Kasumi-1 (cell line): ENCODE measurements around the gene DENND4C.

ENCODE experiments used
- DNase-seq, 2 experiments: peaks; one replicate each; lab custom pipeline; 2025; lab: John Stamatoyannopoulos, UW

DENND4C gene

DNA sequence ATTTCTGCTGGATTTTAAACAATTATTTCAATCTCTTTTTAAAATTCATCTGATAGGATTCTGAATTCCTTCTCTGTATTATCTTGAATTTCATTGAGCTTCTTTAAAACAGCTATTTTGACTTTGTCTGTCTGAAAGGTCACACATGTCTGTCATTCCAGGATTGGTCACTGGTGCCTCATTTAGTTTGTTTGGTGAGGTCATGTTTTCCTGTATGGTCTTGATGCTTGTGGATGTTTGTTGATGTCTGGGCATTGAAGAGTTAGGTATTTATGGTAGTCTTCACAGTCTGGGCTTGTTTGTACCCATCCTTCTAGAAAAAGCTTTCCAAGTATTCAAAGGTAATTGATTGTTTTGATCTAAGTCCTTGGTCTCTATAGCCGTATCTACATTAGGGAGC lies 39.1 kb downstream of the DENND4C start:
- no peak for DNase-seq

DNA sequence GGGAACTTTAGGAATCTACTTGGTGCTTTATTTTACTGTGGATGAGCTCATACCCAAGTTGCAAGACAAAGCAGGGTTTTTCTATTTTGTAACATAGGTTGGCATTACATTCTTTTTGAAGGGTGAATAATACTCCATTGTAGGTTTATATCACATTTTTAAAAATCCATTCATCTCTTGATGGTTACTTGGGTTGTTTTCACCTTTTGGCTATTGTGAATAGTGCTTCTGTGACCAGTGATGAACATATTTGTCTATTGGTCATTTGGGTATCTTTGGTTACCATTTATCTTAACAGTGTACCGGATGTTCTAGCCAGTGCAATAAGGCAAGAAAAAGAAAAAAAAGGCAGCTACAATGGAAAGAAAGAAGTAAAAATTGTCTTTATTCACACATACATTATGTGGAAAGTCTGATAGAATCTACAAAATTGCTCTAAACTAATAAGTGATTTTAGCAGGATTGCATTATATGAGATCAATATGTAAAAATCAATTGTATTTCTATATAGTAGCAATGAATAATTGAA lies 40.0 kb downstream of the DENND4C start:
- DNase-seq, result no peak

DNA sequence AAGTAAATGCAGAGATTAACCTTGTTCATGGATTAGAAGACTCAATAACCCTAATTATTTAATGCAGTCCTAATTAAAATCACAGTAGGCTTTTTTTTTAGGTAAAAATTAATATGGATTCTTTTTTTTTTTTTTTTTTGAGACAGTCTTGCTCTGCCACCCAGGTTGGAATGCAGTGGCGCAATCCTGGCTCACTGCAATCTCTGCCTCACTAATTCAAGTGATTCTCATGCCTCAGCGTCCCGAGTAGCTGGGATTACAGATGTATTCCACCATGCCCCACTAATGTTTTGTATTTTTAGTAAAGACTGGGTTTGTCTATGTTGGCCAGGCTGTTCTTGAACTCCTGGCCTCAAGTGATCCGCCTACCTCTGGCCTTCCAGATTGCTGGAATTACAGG lies 40.6 kb downstream of the DENND4C start:
- no peak for DNase-seq

DNA sequence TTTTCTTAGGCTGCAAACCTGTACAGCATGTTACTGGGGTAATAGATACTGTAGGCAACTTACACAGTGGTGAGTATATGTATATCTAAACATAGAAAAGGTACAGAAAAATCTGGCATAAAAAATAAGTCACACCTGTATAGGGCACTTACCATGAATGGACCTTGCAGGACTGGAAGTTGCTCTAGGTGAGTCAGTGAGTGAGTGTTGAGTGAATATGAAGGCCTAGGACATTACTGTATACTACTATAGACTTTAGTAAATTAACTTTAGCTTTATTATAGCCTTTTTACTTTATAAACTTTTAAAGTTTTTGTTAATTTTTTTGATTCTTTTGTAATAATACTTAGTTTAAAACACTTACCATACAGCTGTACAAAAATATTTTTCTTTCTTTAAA lies 51.3 kb downstream of the DENND4C start:
- DNase-seq, result no peak

DNA sequence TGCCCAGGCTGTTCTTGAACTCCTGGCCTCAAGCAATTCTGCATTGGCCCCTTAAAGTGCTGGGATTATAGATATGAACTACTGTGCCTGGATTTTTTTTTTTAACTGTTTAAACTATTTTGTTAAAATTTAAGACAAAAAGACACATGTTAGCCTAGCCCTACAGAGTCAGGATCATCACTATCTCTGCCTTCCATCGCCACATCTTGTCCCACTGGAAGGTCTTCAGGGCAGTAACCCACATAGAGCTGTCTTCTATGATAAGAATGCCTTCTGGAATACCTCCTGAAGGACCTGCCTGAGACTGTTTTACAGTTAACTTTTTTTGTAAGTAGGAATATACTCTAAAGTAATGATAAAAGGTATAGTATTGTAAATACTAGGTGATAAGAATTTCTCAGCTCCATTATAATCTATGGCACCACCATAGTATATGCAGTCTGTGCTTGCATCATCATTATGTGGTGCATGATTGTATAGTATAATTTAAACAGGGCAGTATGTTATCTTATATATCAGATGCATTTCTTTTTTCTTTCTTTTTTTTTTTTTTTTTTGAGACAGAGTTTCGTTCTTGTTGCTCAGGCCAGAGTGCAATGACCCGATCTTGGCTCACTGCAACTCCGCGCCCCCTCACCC lies 52.7 kb downstream of the DENND4C start:
- DNase-seq, result no peak

DNA sequence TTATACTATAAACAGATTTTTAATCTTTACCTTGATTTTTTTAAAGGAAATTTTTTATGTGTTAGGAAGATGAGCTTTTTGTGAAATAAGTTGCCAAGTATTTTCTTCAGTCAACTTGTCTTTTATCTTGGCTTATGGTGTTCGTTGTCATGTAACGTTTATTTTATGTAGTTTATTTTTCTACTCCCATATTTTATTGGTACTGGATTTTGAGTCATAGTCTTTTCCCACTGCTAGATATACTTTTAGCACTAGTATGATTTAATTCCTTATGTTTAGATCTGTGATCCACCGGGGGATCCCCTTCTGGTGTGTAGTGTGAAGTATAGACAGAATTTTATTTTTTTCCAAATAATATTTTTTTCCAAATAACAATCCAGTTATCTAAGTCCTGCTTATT lies 54.2 kb downstream of the DENND4C start:
- no peak for DNase-seq

DNA sequence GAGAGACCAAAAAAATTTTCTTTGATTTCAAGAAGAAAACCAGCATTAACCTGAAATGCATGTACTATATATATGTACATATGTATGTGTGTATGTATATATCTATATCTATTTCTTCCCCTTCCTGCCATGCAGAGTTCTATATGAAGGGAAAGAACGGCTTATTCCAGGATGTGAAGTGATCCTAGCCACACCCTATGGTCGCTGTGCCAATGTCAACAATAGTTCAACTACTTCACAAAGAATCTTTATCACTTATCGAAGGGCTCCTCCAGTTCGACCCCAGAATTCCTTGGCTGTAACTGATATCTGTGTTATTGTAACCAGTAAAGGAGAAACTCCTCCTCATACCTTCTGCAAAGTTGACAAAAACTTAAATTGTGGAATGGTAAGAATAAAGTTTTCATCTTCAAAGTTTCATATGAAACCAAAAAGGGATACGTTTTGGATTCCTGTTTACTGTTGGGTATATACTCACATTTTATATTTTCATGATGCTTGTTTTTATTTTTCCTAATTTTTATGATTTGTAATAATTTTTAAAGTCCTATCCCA lies 56.2 kb downstream of the DENND4C start:
- no peak for DNase-seq

DNA sequence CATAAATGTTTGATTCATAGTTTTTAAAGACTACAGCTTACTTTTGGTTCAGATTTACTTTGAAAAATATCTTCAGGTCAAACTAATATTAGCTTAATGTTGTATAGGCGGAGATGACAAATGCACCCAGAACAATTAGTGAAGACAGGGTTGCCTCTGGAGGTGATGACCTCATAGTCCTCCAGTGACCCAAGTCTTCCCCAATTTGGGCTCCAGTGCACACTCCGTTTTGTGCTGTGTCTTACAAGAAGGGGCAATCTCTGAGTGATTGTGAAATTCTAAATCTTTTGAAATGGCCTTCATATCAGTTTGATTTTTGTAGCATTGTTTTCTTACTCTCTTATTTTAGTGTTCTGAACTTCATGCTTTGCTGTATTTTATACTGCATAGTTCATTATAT lies 57.6 kb downstream of the DENND4C start:
- no peak for DNase-seq

DNA sequence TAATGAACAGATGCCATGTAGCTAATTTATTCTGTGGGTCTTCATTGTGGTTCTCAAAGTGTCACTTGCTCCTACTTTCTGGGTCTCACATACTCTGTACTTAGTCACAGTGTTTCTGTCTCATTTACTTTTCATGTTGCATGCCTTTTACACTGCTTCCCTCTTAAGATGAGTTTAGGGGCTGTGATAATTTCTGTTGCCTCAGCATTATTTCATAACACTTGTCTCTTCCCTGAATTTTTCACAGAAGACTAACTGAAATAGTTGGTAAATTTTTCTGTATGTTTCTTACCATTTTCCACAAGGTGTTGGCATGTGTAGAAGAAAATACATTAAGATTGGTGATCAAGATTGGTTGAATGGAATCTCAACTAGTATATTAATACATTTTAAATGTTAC lies 59.6 kb downstream of the DENND4C start:
- no peak for DNase-seq

DNA sequence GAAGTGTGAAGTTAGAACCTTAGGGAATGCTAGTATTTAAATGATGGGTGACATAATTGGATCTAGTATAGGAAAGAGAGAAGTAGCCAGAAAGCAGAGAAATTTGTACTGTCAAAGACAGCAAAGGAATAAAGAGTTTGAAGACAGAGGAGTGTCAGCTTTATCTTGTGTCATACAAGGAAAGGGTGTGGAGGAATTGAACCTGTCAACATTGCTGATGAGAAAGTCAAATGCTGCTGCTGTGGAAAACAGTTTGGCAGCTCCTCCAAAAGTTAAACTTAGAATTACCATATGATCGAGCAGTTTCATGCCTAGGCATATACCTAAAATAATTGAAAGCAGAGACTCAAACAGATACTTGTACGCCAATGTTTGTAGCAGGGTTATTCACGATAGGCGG lies 63.7 kb downstream of the DENND4C start:
- DNase-seq, result no peak

DNA sequence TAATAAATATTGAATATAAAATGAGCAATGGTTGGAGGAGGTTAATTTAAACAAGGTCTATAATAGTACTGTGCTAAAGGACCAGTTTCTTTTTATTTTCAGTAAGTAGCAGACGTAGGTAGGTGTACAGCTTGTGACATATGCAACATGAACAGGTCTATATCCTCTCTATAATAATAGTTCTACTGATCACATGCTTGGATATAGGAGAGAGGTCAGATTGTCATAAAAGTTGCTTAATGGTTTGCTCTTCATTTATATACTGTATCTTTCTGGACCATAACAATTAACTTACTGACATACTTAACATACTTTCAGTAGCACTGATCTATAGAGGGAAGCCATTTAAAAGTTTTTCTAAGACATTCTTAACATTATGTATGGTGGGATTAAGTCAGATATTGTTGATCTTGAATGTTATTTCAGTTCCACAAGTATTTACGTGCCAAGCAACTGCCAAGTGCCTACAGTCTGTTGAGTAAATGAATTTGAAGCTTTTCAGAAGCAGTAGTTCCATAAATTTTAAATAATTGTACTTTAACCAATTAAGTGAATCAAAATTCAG lies 68.0 kb downstream of the DENND4C start:
- no peak for DNase-seq

DNA sequence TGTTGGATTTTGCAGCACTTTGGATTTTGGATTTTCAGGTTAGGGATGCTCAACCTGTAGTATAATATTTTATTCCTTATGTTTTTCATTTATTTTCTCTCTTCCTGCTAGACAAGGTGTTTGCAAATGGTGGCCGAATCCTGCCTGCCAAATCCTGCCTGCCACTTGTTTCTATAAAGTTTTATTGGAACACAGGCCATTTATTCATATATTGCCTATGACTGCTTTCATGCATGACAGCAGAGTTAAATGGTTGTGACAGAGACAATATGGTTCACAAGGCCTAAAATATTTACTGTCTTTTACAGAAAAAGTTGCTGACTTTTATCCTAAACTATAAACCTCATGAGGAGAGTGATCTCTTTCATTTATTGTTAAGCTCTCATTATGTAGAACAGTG lies 72.7 kb downstream of the DENND4C start:
- no peak for DNase-seq

DNA sequence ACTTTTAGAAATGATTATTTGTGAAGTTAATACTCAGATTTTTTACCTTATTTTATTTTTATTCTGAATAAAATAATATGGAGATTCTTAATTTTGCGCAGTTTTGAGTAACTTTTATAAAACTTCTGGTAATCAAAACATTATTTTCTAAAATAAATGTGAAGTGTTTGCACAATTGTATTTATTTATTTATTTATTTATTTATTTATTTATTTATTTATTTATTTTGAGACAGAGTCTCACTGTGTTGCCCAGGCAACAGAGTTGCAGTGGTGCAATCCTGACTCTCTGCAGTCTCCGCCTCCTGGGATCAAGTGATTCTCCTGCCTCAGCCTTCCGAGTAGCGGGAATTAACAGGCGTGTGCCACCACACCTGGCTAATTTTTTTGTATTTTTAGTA lies 76.1 kb downstream of the DENND4C start:
- DNase-seq, result no peak

DNA sequence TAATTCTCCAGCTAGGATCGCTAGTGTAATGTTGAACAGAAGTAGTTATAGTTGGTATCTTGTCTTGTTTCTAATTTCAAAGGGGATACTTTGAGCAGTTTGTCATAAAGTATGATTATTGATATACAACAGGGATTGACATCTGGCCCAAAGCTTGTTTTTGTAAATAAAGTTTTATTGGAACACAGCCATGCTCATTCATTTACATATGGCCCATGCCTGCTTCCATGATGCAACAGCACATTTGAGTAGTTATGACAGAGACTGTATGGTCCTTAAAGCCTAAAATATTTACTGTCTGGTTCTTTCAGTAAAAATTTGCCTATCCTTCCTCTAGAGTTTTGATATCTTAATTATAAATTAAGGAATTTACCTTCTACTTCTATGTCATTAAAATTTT lies 79.8 kb downstream of the DENND4C start:
- no peak for DNase-seq

DNA sequence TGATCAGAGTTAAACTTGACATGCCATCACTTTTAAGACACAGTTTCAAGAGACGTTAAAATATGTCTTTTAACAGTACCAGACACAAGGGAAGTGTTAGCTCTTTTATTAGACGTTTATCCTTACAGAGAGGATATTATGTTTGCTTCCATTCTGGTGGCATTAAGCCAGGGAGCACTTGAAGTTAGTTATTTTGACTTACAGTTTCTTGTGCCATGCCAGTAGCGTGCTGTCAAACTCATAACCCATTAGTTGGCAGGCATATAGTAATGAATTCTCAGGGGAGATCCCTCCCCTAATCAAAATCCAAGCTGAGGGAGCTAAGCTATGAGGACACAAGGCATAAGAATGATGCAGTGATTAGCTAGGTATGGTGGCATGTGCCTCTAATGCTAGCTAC lies 83.1 kb downstream of the DENND4C start:
- no peak for DNase-seq

DNA sequence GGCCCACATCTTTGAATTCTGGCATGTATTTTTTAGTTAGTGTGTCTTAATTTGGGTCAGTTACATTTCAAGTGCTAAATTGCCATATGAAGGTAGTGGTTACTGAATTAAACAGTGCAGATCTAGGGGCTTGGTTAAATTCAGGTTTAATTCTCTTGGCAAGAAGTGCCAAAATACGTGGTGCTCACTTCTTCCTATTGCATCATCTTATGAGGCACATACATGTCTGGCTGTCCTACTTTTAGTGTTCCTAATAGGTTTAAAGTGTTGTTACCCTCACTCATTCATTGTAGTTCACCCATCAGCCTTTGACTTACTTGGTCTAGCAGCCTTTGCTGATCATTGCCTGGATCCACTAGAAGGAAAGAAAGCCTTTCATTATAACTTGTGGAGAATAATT lies 90.0 kb downstream of the DENND4C start:
- DNase-seq, result no peak

DNA sequence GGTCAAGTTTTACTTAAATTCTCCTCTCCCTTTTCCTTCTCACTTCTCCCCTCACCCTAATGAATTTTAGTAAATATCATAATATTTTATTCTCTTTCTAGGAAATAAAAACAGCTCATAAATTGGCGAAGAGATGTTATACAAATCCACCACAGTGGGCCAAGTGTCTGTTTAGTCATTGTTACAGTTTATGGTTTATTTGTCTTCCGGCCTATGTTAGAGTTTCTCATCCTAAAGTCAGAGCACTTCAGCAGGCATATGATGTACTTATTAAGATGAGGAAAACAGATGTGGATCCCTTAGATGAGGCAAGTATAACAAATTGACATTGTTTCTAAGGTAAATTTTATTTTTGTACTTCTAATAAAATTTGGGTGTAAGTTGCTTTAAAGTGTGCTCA lies 101.4 kb downstream of the DENND4C start:
- no peak for DNase-seq

DNA sequence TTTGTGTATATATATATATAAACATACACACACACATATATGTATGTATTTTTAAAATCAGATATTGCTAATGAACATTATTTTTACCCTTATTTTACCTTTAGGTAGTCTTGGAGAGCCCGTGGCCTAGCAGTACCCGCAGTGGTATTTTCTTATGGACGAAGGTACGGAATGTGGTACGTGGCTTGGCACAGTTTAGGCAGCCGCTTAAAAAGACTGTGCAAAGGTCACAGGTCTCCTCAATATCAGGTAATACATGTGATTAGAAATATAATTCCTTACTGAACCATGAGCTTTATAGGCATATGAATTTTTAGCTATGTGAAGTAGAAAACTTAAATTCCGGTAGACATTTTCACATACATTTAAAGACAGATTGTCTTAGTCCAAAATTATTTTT lies 105.7 kb downstream of the DENND4C start:
- DNase-seq, result no peak

DNA sequence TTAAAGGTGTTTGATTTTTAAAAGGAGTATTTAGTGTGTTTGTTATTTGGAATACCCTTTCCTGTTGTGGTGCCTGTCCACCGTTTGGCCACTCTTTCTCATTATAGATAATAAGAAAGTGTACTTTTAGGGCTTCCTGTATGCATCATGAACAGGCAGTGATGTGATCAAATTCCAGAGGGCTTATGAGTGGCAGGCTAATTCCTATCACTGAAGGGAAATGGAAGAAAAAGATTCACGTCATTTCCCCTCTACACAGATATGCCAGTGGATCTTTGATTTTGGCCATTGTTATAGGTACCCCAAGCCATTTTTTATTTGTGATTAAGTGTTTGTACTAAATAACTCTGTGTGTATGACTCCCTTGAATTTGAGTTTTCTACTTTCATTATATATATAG lies 112.5 kb downstream of the DENND4C start:
- no peak for DNase-seq

DNA sequence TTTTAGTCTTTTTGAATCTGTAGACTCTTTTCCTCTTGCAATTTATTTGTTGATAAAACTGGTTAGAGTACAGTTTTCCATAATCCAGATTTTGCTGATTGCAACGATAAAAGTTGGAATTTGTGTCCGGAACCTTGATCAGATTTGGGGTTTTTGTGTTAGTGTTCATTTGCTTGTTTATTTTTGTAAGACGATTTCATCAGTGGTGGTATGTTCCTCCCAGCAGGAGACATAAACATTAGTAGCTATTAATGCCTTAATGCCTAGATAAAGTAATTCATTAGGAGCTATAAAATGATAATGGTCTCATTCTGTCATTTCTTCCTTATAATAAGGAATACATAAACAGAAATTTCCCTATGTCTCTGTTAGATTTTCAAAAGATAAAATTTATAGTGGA lies 128.2 kb downstream of the DENND4C start:
- no peak for DNase-seq

DNA sequence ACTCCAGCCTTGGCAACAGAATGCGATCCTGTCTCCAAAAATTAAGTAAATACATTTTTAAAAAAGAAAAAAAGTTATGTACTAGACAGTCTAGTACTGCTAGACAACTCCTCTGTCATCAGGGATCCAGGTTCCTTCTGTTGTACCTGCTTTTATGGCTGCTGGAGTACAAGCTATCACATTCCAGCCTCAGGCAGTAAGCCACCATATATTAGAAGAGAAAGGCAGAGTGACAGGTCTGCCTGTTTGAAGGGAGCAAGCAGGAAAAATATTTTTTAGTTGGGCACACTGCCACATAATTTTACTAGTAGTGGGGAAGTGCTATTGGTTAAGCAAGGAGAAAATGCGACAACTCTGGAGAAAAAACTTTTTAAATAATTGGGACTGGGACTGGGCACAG lies 138.6 kb downstream of the DENND4C start:
- DNase-seq, result no peak

DNA sequence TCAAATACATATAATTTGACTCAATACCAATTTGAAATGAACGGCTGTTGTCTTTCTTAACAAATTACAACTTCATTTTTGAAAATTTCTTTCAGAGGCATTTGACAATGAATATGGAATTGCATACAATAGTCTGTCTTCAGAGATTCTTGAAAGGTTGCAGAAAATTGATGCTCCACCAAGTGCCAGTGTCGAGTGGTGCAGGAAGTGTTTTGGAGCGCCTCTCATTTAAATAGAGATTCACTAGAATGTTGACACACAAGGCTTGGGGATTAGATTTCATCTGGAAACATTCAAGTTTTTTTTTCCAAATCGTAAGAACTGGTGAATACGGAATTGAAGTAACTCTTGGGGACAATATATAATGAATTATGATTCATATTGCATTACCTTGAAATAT lies 141.4 kb downstream of the DENND4C start:
- peak; percentile 36 to 44 for DNase-seq

DNA sequence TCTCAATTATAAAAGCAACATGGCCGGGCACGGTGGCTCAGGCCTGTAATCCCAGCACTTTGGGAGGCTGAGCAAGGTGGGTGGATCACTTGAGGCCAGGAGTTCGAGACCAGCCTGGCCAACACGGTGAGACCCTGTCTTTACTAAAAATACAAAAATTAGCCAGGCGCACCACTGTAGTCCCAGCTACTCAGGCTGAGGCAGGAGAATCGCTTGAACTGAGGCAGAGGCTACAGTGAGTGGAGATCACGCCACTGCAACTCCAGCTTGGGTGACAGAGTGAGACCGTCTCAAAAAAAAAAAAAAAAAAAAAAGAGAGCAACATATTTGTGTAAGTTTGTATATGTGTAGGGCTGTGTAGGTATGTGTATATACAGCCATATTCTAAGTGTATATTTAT lies 142.1 kb downstream of the DENND4C start:
- no peak for DNase-seq

DNA sequence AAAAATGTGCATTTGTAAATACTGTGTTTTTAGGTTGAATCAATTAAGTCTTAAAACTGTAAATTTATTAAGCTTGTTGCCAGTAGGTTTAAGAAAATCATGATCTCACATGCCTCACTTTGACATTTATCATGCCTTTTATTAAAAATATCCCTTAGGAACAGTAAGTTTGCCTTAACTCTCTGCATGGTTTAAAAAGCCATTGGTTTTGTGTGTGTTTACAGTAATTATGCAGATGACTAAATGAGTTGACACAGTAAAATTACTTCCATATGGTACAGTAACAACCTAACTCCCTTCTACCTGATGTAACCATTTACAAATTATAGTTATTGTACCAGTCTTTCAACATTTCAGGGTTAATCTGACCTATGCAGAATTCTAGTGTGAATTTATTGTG lies 143.0 kb downstream of the DENND4C start:
- DNase-seq, result no peak
